ENCODE data around the gene SCN2A.

Gene SCN2A

DNA sequence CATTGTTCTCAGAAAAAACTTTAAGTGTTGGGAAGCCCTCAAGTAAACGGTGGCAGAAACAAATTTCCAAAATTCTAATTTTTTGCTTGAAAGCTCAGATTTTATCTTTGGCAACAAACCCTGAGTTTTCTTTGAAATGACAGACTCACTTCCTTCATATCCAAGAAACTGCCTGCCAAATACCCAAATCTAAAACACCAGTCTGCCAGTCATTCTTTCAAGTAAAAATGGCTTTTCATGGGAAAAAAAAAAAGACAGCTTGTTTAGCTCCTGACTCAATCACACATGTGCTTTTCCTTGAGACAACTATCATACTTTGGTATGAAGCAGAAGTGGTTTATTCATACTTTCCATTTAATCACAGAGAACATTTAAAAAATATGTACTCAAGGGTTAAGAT lies 189.7 kb downstream of the SCN2A start:
- DNase-seq = no peak

DNA sequence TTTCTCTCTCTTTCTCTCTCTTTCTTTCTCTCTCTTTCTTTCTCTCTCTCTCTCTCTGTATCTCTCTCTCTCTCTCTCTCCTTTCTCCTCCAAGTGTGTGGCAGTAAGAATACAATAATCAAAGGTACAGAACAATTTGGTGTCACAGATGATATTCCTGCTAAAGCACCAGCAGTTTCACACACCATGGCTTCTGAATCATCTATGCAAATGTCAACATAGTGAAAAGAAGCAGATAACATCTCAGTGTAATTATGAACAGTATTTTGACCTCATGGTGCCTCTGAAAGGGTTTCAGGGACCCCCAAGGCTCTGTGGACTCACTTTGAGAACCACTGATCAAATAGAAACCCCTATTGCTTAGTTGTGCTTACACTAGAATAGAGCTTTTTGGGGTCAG lies 191.8 kb downstream of the SCN2A start:
- DNase-seq = no peak

DNA sequence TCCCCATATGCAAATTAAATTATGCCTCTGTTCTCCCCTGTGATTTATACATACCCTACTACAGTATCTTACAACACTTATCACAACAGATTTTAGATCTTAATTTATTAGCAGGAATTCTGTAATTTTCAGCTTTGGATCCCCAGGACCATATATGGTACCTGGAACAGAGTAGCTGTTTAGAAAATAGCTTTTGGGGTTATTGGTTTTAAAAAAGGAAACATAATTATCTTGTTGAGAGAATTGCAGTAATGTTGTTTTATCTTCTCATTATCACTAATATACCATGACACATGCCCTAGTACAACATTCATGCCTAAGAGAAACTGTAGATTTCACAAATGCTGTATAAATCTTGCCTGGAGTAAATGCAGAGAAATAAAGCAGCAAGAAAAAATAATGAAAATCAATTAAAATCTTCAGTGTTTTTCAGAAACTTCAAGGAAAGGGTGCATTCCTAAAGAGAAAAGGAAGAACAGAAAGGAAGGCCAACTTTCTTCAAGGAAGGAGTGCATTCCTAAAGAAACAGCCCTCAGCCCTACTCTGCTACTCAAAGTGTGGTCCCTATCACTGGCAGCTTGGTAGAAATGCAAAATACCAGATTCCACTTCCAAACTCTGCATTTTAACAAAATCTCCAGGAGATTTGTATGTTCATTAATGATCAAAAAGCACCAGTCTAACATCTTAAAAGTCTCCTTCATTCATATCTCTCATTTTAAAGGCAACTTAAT lies 193.2 kb downstream of the SCN2A start:
- DNase-seq = no peak

DNA sequence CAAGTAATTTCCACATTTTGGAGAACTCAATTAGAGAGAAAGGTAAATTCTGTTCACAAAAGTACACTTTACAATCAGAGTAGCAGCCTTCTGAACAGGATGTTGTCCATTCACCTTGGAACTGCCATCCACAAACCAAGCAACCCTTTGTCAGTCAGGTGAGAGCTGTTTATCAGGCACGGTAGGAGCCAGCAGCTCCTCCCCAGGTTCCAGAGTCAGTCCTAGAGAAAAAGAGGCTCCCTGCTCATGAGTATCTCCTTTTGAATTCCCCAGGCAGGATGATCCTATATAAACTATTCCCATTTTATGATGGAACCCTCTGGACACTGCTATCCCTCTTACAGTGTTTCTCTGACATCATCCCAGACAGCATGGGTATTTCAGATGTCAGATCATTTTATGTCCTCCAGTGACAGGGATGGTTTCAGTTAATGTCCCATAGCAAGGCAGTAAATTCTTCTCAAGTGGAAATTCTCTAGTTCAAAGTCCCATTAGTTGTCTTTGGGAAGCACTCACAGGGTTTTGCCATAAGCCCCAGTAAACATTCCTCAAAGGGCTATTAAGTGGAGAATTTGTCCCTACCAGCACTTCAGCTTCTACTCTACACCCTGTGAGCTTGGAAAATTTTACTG lies 195.8 kb downstream of the SCN2A start:
- no peak for DNase-seq

DNA sequence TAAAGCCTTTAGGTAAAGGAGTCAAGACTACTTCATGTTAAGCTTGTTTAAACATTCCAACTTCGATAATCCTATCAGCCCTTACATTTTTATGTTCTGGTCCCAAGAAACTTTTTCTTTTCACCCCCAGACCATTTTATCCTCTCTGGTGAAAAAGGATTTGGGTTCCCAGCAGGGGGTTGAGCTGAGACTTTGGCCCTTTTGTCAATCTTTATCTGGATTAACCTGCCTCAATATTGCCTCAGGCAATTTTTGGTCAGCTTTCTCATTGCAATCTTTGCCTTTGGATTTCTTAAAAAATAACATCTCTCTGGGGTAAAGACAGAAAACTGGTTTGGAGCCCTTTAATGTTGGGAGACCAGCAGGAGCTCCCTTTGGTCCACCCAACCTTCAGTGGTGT lies 196.4 kb downstream of the SCN2A start:
- no peak for DNase-seq

DNA sequence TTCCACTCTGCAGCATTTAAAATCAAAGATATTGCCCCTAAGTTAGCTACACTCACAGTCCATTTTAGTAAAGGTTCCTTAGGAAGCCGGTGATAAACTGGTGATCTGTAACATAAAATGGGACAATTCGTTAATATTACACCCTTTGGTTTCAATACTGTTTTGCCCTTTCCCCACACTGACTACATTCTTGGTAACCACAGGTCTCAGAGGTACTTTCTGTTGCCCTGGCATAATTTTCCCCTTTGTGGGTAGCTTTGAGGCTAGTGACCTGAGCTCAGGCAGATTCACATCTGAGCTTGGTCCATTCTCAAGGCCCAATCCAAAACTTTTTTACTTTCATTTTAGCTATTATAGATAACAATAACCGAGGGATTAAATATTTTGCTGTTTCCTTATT lies 197.3 kb downstream of the SCN2A start:
- no peak for DNase-seq

DNA sequence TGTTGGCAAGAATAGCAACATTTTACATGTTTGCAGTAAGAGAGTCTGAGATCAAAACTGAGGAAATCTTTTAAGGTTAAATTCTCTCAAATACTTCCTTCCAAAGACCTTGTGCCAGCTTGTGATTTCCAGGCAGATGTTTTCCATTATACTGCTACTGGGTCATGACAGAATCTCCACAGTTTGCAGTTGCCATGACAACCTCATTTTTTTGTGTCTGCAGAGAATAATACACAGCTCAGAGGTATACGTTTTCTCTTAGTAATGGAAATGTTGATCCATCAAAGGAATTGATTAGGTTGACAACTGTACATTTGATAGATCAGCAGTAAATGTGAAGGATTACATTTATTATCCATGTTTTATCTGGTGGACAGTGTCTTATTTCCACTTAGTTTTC lies 201.2 kb downstream of the SCN2A start:
- DNase-seq = no peak

Measured in KG1 (cell line).